NCI-H2227 (cell line): ENCODE measurements around the gene BCL7B.
"Not testable (repeated sequence)": the region's sequence is repeated elsewhere in the genome, so short reads cannot be mapped to it uniquely, and the experiment has no call there.

Experiments used
- DNase-seq: peaks from one replicate; lab custom pipeline; 2025; ENCODE audit not compliant: unreplicated experiment; lab: John Stamatoyannopoulos, UW

BCL7B gene

GRCh38 chr7:73537051-73537450 lies 20.4 kb downstream of the BCL7B start:
- no peak for DNase-seq

DNA sequence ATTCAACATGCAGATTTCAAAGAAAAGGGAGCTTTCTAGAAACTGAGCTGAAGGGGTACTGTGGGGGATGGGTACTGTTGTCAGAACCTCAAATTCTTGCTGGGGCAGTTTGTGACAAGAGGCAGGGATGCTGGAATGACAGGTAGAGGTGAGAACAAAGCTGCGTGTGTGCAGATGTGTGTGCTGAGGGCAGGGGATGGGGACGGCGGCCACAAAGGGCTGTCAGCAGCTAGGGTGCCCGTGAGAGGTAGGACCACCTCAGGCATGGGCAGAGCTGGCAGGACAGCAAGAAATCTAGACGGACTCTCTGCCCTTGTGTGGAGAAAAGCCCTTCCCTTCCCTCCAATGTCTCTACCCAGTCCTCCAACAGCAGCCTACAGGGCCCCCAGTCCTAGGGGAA lies 21.0 kb downstream of the BCL7B start:
- DNase-seq, result no peak

GRCh38 chr7:73535918-73536317 lies 21.6 kb downstream of the BCL7B start:
- DNase-seq, result not testable (repeated sequence)

DNA sequence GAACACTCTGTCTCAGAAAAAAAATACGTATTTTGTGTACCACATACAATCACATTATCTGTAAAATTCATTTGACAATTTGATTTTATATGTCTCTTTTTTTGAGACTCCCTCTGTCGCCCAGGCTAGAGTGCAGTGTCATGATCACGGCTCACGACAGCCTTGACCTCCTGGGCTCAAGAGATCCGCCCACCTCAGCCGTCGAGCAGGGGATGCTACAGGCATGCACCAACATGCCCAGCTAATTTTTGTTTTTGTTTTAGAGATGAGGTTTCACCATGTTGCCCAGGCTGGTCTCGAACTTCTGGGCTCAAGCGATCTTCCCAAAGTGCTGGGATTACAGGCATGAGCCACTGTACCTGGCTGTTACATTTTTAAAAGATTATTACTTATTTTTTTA lies 23.7 kb downstream of the BCL7B start:
- DNase-seq, result no peak

GRCh38 chr7:73532224-73532623 lies 25.3 kb downstream of the BCL7B start:
- no peak for DNase-seq

DNA sequence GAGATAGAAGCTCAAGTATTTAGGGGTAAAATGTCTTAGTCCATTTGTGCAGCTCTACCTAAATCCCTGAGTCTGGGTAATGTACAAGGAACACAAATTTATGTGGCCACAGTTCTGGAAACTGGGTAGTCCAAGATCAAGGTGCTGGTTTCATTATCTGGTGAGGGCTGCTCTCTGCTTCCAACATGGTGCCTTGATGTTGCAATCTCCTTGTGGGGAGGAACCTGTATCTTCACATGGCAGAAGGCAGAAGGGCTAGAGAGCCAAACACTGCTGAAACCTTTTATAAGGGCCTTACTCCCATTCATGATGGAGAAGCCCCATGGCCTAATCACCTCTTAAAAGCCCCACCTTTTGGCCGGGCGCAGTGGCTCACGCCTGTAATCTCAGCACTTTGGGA lies 26.7 kb downstream of the BCL7B start:
- no peak for DNase-seq

DNA sequence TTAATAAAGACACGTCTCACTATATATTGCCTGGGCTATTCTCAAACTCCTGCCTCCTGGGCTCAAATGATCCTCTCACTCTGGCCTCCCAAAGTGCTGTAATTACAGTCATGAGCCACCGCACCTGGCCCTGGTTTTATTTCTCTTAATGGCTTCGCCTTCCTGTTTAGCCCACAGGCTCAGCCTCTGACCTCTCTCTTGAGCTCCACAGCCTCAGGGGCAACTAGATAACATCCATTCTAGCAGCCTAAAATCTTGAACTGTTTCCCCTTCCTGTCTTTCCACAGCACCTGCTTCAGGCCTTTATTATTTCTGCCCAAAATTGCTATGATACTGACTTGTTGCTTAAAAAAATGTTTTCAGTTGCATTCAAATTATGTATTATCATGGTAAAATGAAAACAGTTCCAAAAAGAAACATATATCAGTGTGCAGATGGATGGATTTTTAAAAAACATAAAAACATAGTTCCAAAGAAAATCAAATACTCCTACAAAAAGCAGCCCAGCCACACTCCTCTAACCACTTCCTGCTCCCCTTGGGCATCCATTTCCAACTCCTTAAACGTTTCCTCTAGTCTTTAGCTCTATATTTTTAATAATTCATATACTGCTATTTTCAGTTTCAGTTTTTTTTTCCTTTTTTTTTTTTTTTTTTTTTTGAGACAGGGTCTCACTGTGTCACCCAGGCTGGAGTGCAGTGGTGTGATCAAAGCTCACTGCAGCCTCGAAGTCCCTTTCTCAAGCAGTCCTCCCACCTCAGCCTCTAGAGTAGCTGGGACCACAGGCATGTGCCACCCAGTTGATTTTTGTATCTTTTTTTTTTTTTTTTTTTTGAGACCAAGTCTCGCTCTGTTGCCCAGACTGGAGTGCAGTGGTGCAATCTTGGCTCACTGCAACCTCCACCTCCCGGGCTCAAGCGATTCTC lies 30.3 kb downstream of the BCL7B start:
- peak; percentile 50 for DNase-seq

DNA sequence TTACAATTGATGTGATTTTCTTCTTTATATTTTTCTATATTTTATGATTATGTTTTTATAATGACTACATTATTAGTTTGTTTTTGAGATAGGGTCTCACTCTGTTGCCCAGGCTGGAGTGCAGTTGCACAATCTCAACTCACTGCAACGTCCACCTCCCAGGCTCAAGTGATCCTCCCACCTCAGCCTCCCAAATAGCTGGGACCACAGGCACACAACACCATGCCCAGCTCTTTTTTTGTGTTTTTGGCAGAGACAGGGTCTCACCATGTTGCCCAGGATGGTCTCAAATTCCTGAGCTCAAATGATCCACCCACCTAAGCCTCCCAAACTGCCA lies 31.4 kb downstream of the BCL7B start:
- DNase-seq, result not testable (repeated sequence)

DNA sequence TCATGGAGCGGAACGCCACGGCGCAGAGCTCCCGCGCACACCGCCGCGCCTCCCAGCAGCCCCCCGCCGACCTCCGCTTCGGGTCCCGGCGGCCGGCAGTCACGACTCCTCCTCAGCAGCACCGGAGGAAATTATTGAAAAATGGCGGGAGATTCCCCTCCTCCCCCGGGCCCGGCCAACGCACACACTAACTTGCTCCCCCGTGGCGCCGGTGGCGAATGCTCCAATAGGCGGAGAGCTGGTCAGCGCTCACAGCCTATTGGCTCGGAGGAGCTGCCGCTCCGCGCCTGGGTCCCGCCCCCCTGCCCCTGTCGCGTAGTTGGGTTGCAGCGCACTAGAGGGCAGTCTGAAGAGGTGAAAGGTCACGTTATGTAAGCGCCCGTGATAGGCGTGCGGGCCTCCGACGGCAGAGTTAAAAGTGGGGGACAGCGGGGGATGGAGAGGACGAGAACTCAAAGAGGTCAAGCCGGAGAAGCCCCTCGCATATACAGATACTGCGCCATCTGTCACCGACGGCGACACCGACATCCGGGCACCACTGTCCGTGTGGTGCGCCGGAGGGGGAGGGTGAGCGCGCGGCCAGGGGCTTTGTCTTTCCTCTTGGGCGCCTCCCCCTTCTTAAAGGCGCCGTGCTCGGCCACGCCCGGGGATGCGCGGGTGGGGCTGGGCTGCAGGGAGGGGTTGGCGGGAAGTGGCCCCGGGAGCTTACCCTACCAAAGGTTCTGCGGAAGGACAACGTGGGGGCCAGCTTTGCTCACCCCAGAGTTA lies 35.2 kb downstream of the BCL7B start, which contains the start of gene BAZ1B:
TSS of gene BAZ1B (minus strand) at position 189 of the 768 bp plus-strand sequence. CDS start 360 bp downstream, outside the sequence.
- peak; percentile 99 for DNase-seq

GRCh38 chr7:73521636-73522104 lies 35.8 kb downstream of the BCL7B start:
- DNase-seq, result peak; percentile 82

- DNase-seq, result peak; percentile 50
These were observed 36.5 kb downstream of the BCL7B start for GRCh38 chr7:73520673-73521635.

DNA sequence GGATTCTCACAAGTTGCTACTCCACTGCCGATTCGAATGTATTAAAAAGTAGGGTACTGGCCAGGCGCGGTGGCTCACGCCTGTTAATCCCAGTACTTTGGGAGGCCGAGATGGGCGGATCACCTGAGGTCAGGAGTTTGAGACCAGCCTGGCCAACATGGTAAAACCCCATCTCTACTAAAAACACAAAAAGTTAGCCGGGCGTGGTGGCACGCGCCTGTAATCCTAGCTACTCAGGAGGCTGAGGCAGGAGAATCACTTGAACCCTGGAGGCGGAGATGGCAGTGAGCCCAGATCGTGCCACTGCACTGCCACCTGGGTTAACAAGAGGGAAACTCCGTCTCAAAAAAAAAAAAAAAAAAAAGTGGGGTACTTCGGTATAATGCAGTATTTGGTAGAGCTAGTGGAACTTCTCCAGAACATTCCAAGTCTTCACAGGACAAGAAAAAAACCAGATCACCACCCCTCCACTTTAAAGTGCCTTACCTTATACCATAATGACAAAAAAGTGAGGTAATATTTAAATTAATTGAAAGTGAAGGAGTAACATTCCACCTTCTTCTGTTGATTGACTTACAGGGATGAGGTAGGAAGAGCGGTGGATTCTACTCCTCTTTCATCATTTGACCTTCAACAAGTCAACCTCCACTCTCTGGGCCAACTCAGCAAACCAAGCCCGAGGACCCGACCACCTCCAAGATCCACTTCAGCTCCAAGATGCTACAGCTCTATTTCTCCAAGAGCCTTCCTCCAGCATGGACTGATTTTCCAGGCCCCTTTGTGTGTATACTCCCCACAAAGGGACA lies 37.4 kb downstream of the BCL7B start:
- DNase-seq, result peak; percentile 21

GRCh38 chr7:73518470-73518869 lies 39.0 kb downstream of the BCL7B start:
- DNase-seq, result no peak

- DNase-seq, result peak; percentile 54
These were observed 40.1 kb downstream of the BCL7B start for GRCh38 chr7:73517241-73517995.

GRCh38 chr7:73515178-73515577 lies 42.3 kb downstream of the BCL7B start:
- DNase-seq, result no peak

- no peak for DNase-seq
These were observed 45.3 kb downstream of the BCL7B start for GRCh38 chr7:73512018-73512780.

GRCh38 chr7:73509463-73509862 lies 48.0 kb downstream of the BCL7B start:
- no peak for DNase-seq

- no peak for DNase-seq
These were observed 49.9 kb downstream of the BCL7B start for GRCh38 chr7:73507556-73507955.
